Mesodermal cell (in vitro differentiated cells): ENCODE measurements around the gene TNFSF12.

ENCODE experiments used
- H3K27ac ChIP-seq: 2 replicates; pipeline ENCODE4 v1.7.0; 2013; ENCODE audit warnings: mild to moderate bottlenecking, low read depth, low read length, moderate library complexity; ENCODE audit not compliant: severe bottlenecking
- H3K36me3 ChIP-seq: 2 replicates; pipeline ENCODE4 v1.7.1; 2013; ENCODE audit warnings: mild to moderate bottlenecking, low read length, moderate library complexity; ENCODE audit not compliant: control insufficient read depth, insufficient read depth
- H3K4me1 ChIP-seq: one replicate; pipeline ENCODE4 v1.7.1; 2013; ENCODE audit warnings: mild to moderate bottlenecking, low read length; ENCODE audit not compliant: insufficient read depth, control insufficient read depth, poor library complexity, severe bottlenecking
- H3K4me3 ChIP-seq: 2 replicates; pipeline ENCODE4 v1.7.0; 2013; ENCODE audit warnings: low read length, control low read depth, mild to moderate bottlenecking; ENCODE audit not compliant: insufficient read depth, poor library complexity, severe bottlenecking; ENCODE audit errors: extremely low read depth
- H3K9me3 ChIP-seq: 2 replicates; pipeline ENCODE4 v1.7.1; 2013; ENCODE audit warnings: mild to moderate bottlenecking, low read length, moderate library complexity; ENCODE audit not compliant: control insufficient read depth
- WGBS, 2 experiments: methylation state at CpG; one replicate each; pipeline ENCODE4 v1.1.5; 2013; ENCODE audit warnings: missing lambda C conversion rate in 2 of 2; ENCODE audit not compliant: insufficient coverage in 2 of 2; 5-methylcytosine and 5-hydroxymethylcytosine counted together

TNFSF12 gene

GRCh38 chr17:7549401-7550055 lies 670 bp downstream of the TNFSF12 start:
- Histone ChIP-seq H3K4me1 (no peaks in the 10 kb centered on the region), H3K36me3 (no peaks in the 10 kb centered on the region), H3K9me3 (no peaks in the 10 kb centered on the region), H3K27ac (no peak overlapping the region), H3K4me3 (peak overlapping the region; percentile 48)
- 83 to 84% methylated on average over 18 to 20 of the region's 20 CpGs for WGBS, 2 experiments

- Histone ChIP-seq H3K36me3 (no peaks in the 10 kb centered on the region), H3K4me3 (no peak overlapping the region), H3K4me1 (no peaks in the 10 kb centered on the region), H3K9me3 (no peaks in the 10 kb centered on the region), H3K27ac (no peak overlapping the region)
- WGBS, 2 experiments: 90 to 97% methylated on average over 5 to 6 of the region's 6 CpGs
Measured at GRCh38 chr17:7550344-7550743, 1.5 kb downstream of the TNFSF12 start.

- Histone ChIP-seq H3K27ac (no peak overlapping the region), H3K4me1 (no peaks in the 10 kb centered on the region), H3K4me3 (no peak overlapping the region), H3K9me3 (no peaks in the 10 kb centered on the region), H3K36me3 (no peaks in the 10 kb centered on the region)
- WGBS, 2 experiments: 87 to 90% methylated on average over 1 to 3 of the region's 4 CpGs
Measured at GRCh38 chr17:7551396-7551795, 2.5 kb downstream of the TNFSF12 start.

- H3K9me3 ChIP-seq: no peaks in the 10 kb centered on the region
- peaks cover 4% of the 10 kb centered on the region for H3K4me1 ChIP-seq
- 88 to 91% methylated on average over 6 of the region's 6 CpGs for WGBS, 2 experiments
- H3K36me3 ChIP-seq: no peaks in the 10 kb centered on the region
- no peak overlapping the region for H3K27ac ChIP-seq
- no peak overlapping the region for H3K4me3 ChIP-seq
Measured at GRCh38 chr17:7552621-7553051, 3.8 kb downstream of the TNFSF12 start.

- H3K9me3 ChIP-seq: no peaks in the 10 kb centered on the region
- peaks cover 9% of the 10 kb centered on the region for H3K4me1 ChIP-seq
- WGBS, 2 experiments: 80% methylated on average over 1 of the region's 1 CpG; no CpG with 5 or more reads in 1 of the 2 experiments
- no peak overlapping the region for H3K27ac ChIP-seq
- no peak overlapping the region for H3K4me3 ChIP-seq
- H3K36me3 ChIP-seq: no peaks in the 10 kb centered on the region
Measured at GRCh38 chr17:7553356-7553755, 4.5 kb downstream of the TNFSF12 start.

- WGBS, 2 experiments: 58 to 68% methylated on average over 10 of the region's 10 CpGs
- Histone ChIP-seq H3K36me3 (no peaks in the 10 kb centered on the region), H3K4me1 (peaks cover 10% of the 10 kb centered on the region), H3K9me3 (no peaks in the 10 kb centered on the region), H3K27ac (no peak overlapping the region), H3K4me3 (no peak overlapping the region)
Measured at GRCh38 chr17:7555320-7555948, 6.6 kb downstream of the TNFSF12 start.

GRCh38 chr17:7556627-7557026 lies 7.8 kb downstream of the TNFSF12 start:
- 94 to 97% methylated on average over 7 to 11 of the region's 12 CpGs for WGBS, 2 experiments
- no peaks in the 10 kb centered on the region for H3K9me3 ChIP-seq
- H3K4me1 ChIP-seq: peaks cover 10% of the 10 kb centered on the region

GRCh38 chr17:7557147-7557764 lies 8.4 kb downstream of the TNFSF12 start:
- Histone ChIP-seq H3K4me1 (peaks cover 10% of the 10 kb centered on the region), H3K27ac (no peak overlapping the region), H3K36me3 (no peaks in the 10 kb centered on the region), H3K9me3 (no peaks in the 10 kb centered on the region), H3K4me3 (no peak overlapping the region)
- WGBS, 2 experiments: 82 to 84% methylated on average over 14 to 18 of the region's 19 CpGs

More at GRCh38 chr17:7556627-7557026, 7.8 kb downstream of the TNFSF12 start:
- Histone ChIP-seq H3K36me3 (no peaks in the 10 kb centered on the region), H3K27ac (no peak overlapping the region), H3K4me3 (no peak overlapping the region)

GRCh38 chr17:7557775-7558543 lies 9.1 kb downstream of the TNFSF12 start:
- H3K4me1 ChIP-seq: peaks cover 15% of the 10 kb centered on the region
- H3K36me3 ChIP-seq: peaks cover 3% of the 10 kb centered on the region
- no peak overlapping the region for H3K4me3 ChIP-seq
- H3K9me3 ChIP-seq: no peaks in the 10 kb centered on the region
- 39 to 41% methylated on average over 21 of the region's 21 CpGs for WGBS, 2 experiments
- peak overlapping the region; percentile 29 for H3K27ac ChIP-seq

GRCh38 chr17:7558544-7559319 lies 9.9 kb downstream of the TNFSF12 start, which contains the start of gene TNFSF13:
TSS of gene TNFSF13 (plus strand) at chr17:7558750. CDS start at chr17:7559040, 290 bp downstream.
- Histone ChIP-seq H3K4me3 (no peak within 1 kb of the TSS), H3K27ac (peak within 1 kb of the TSS; percentile 29), H3K4me1 (peaks cover 22% of the 10 kb centered on the region), H3K36me3 (peaks cover 10% of the 10 kb centered on the region), H3K9me3 (no peaks in the 10 kb centered on the region)
- 90 to 92% methylated on average over 6 to 14 of the region's 16 CpGs for WGBS, 2 experiments
